Epithelial cell of esophagus (primary cell): ENCODE results near the gene MAML3.
A peak's percentile ranks its signal among the peaks of the same experiment; 100 is the strongest.

Experiments used
- DNase-seq: peaks from one replicate; pipeline ENCODE4 v3.0.0; 2010; ENCODE audit warnings: low read depth
- H3K4me3 ChIP-seq: 2 replicates; pipeline ENCODE4 v1.5.1; 2011; ENCODE audit warnings: mild to moderate bottlenecking, low read length, control low read depth
- TF ChIP-seq, protein P1 (sequence below): IDR thresholded peaks from 2 replicates; pipeline ENCODE4 v1.5.1; 2011; ENCODE audit warnings: low read depth, mild to moderate bottlenecking, low read length, control low read depth, inconsistent platforms; ENCODE audit not compliant: insufficient read depth; ENCODE audit errors: missing control alignments

The MAML3 gene

DNA sequence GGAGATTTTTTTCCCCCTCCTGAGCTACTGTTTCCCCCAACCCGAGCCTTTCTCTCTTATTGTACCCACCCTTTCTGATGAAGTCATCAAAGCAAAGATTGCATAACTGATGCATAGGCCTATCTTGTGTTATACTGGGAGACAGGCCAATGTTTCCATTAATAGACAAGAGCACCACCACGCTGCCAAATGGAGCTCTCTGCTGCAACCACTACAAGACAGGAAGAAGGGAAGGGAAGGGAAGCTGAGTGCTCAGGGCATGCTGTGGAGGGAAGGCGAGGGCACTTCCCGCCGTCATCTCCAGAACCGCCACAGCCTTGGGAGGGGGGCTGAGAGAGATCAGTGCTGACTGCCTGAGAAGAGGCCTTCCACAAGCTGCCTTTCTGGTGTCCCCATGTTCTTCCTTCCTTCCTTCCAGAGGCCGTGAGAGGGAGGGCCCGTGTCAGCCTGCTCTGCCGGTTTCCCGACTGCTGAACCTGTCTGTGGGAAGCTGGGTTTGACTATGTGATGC is 413.4 kb downstream of the MAML3 start:
- no peak overlapping the region for H3K4me3 ChIP-seq
- TF ChIP-seq, protein P1, sequence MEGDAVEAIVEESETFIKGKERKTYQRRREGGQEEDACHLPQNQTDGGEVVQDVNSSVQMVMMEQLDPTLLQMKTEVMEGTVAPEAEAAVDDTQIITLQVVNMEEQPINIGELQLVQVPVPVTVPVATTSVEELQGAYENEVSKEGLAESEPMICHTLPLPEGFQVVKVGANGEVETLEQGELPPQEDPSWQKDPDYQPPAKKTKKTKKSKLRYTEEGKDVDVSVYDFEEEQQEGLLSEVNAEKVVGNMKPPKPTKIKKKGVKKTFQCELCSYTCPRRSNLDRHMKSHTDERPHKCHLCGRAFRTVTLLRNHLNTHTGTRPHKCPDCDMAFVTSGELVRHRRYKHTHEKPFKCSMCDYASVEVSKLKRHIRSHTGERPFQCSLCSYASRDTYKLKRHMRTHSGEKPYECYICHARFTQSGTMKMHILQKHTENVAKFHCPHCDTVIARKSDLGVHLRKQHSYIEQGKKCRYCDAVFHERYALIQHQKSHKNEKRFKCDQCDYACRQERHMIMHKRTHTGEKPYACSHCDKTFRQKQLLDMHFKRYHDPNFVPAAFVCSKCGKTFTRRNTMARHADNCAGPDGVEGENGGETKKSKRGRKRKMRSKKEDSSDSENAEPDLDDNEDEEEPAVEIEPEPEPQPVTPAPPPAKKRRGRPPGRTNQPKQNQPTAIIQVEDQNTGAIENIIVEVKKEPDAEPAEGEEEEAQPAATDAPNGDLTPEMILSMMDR, result peak; percentile 53
- peak; percentile 90 for DNase-seq

DNA sequence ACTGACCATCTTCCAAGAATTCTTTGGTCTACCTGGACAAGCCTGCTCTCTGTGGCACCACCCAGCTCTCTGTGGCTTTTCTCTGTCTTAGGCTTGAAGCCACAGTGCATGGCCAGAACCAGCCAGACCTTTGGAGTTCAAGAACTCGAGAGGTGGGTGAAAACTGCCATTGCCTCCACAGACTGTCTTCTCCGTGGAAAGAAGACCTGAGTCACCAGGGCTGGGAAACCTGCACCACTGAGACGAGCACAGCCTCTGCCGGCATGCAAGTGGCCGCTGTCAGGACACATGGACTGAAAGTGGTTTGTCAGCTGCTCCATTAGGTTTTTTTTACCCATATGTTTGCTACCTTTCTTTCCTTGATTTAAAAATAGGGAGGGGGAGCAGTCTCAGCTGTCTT is 413.9 kb downstream of the MAML3 start:
- DNase-seq, result peak; percentile 52
- no peak overlapping the region for H3K4me3 ChIP-seq
- TF ChIP-seq, protein P1, result no peak

DNA sequence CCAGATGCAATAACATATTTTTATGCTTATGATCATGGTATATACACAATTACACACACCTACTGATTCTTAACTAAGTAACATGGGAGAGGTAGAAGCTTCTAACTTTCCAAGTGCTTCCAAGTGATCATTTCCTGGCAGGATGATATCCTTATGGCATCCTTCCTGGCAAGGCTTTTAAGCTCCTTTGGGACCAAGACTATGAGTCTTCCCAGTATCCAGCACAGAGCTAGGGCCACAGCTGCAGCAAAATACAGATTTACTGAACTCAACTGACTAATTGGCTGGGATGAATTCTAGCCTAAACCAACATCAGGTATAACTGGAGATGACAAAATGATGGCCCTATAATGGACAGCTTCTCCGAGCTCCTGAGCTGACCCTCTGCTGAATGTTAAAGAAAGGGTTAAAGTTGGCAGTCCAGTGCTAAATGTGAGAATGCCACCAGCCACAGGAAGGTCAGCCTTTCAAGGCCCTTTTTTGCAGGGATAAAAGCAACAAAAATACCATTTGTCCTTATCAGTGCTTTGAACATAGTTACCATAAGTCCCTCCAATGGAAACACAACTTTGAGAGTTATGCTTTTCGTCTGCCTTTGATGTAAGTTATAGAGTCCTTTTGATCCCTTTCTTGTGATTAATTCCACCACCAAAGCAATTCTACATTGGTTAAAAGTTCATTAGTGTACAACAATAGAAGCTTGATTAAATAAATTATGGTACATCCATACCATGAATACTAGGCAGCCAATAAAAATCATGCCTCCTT is 415.0 kb downstream of the MAML3 start:
- DNase-seq, result no peak
- TF ChIP-seq, protein P1, result no peak
- H3K4me3 ChIP-seq, result no peak overlapping the region

DNA sequence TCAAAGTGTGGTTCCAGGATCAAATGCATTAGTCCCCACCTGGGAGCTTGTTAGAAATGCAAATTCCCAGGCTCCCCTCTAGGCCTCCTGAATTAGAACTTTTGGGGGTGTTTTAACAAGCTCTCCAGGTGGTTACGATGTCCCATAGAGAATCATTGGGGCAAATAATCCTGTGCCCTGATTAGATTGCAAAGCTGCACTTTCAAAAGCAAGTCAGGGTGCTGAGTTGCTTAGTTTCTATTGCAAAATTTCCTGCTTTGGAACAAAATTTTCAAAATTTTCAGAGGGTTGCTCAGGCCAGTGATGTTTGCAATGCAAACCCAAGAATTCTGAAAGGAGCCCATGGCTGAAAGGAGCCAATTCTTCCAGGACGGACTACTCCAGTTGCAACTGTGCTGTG is 417.3 kb downstream of the MAML3 start:
- H3K4me3 ChIP-seq, result no peak overlapping the region
- TF ChIP-seq, protein P1, result no peak
- no peak for DNase-seq

DNA sequence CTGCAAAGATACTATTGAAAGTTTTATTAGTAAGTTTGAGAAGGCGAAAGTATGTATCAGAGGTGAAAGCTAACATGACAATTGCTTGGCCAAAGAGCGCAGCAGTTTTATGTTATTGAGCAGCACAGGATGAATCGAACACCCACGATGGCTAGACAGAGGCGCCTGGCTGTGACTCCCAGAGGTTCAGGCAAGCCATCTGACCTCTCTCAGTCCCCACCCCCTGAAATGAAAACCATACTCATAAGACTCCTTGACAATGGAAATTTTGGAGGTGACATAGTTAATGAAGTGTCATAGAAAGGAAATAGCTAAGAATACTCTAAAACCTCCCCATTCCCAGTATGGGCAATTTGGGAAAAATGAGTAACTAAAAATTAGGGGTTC is 417.7 kb downstream of the MAML3 start:
- no peak for DNase-seq
- H3K4me3 ChIP-seq, result no peak overlapping the region
- TF ChIP-seq, protein P1, result no peak

DNA sequence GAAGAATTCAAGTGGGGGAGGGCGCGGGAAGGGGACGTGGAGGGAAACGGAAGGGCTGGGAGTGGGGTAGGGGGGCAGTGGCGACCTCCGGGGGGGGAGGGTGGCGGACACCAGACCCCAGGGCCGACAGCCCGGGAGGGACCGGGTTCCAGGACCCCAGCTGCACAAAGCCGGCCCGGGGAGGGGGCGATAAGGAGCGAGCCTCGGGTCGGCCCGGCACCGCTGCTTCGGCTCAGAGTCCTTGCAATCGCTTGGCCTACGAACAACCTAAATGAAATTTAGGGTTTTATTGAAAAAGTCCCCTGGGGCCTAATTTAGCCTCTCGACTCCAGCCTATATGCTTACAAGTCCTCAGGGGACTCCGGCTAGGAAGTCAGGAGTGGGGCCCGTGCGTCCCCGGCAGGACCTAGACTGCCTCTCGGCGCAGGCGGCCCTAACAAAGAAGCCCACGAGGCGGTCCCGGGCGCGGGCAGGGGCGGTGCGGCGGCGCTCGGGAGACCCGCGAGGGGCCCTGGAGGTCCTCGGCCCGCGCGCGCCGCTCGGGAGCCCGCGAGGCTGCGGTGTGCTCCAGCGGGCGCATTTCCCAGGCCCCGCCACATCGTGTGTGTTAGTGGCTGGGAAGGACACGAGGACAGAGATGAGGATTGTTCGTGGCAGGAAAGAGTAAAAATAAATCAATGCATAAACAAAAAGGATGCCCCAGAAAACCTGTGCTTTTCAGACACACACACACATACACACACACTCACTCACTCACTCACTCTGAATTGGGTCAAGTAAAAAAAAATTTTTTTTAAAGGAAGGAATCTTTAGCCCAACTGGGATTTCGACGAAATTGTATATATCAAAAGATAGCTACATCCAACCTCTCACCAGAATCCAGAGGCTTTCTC is 418.4 kb downstream of the MAML3 start:
- peak overlapping the region; percentile 30 for H3K4me3 ChIP-seq
- no peak for DNase-seq
- TF ChIP-seq, protein P1, result no peak
